ENCODE results near the gene ZNF688. TPM values are rescaled to one million over a fixed set of nuclear protein-coding genes. Genes with fewer than 3 reads are reported as not detected.

Gene ZNF688
- total and polyA plus RNA-seq, 2 experiments from 2014 or later: 10.4 to 14.7 TPM

DNA sequence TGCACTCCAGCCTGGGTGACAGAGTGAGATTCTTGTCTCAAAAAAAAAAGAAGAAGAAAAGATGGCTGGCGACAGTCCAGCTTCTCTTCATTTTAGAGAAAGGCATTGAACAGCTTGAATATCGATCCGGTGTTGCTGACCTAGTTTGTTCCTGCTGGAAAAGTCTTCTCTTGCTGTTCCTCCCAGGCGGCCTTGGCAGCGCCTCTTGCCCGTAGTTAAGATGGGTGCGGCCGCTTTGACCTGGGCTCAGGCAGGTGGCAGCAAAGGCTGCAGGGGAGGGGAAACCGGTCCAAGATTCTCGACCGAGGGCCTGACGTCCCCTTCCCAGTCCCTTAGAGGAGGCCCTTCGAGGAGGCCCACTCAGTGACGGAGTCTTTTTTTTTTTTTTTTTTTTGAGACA is 9.5 kb downstream of the ZNF688 start:
- H3K27me3 ChIP-seq (replicated peaks; ENCODE audit: insufficient read depth): no peaks in the 10 kb centered on the region
- no peaks in the 10 kb centered on the region for H3K4me1 ChIP-seq (ENCODE audit: insufficient read depth)
- no peak overlapping the region for H3K4me3 ChIP-seq
- no peaks in the 10 kb centered on the region for H3K9me3 ChIP-seq (ENCODE audit: low read depth)
- peaks cover 10% of the 10 kb centered on the region for H3K79me2 ChIP-seq (ENCODE audit: insufficient read depth)
- no peaks in the 10 kb centered on the region for H3K9me2 ChIP-seq (ENCODE audit: insufficient read depth)
- H3K9ac ChIP-seq: no peak overlapping the region
- no peaks in the 10 kb centered on the region for H3K36me3 ChIP-seq (ENCODE audit: low read depth)
- no peak for TF ChIP-seq EZH2 (IDR thresholded peaks at IDR 0.05; ENCODE audit: insufficient read depth, poor library complexity, severe bottlenecking)
- TF ChIP-seq EZH2phosphoT487 (IDR thresholded peaks at IDR 0.05; ENCODE audit: insufficient read depth, low read depth): no peak
- no peaks in the 10 kb centered on the region for H4K20me1 ChIP-seq (ENCODE audit: insufficient read depth)
- H2AFZ ChIP-seq: no peak overlapping the region
- no peak for DNase-seq
- WGBS, 2 experiments (ENCODE audit: low coverage in 1 of 2, low lambda C conversion rate in 2 of 2, missing lambda C conversion rate in 2 of 2): 88 to 93% methylated on average over 14 of the region's 14 CpGs
- no peak overlapping the region for H3K27ac ChIP-seq
- in situ Hi-C loops (cut with MboI): no loop called here
- no peak overlapping the region for H3K4me2 ChIP-seq (ENCODE audit: unreplicated experiment)
- H3F3A ChIP-seq (ENCODE audit: insufficient read depth): no peaks in the 10 kb centered on the region

DNA sequence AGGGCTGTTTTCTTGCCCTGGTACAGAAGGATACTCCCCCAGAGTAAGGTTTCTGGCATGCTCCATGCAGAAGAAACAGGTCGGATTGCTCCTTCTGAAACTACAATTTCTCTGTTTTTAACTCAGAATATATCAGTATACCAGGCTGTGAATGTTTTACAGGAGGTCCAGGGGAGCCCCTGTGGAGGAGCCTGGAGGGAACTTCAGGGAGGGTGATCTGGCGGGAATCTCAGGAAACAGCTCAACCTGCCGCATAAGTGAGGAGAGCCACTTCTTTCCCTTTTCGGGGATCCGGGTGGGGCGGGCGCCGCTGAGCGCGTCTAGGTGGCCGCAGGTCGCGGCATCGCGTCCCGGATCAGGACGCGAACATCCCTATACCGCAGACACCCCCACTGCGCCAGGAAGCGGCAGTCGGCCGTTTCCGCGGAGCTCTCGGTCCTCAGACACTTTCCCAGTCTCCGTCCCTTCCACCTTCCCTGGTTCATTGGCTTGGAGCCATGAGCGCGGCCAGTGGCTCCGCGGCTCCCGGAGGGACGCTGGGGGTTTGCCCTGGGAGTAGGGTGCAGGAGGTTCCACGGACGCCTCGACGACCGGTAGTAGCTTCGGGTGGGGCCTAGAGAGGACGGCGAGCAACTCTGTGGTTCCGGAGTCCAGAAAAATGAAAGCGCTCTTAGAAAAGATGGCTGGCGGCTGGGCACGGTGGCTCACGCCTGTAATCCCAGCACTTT is 10.3 kb downstream of the ZNF688 start:
- 31 to 35% methylated on average over 38 to 46 of the region's 46 CpGs for WGBS, 2 experiments (ENCODE audit: low coverage in 1 of 2, low lambda C conversion rate in 2 of 2, missing lambda C conversion rate in 2 of 2)
- DNase-seq: no peak
- H3K79me2 ChIP-seq (ENCODE audit: insufficient read depth): peaks cover 18% of the 10 kb centered on the region
- peak overlapping the region; percentile 77 for H2AFZ ChIP-seq
- TF ChIP-seq EZH2phosphoT487 (IDR thresholded peaks at IDR 0.05; ENCODE audit: insufficient read depth, low read depth) (no peak), EZH2 (IDR thresholded peaks at IDR 0.05; ENCODE audit: insufficient read depth, poor library complexity, severe bottlenecking) (no peak)
- no peaks in the 10 kb centered on the region for H3F3A ChIP-seq (ENCODE audit: insufficient read depth)
- no peaks in the 10 kb centered on the region for H3K27me3 ChIP-seq (replicated peaks; ENCODE audit: insufficient read depth)
- H3K9me2 ChIP-seq (ENCODE audit: insufficient read depth): no peaks in the 10 kb centered on the region
- peak overlapping the region; percentile 52 for H3K4me2 ChIP-seq (ENCODE audit: unreplicated experiment)
- H3K9me3 ChIP-seq (ENCODE audit: low read depth): no peaks in the 10 kb centered on the region
- H3K4me1 ChIP-seq (ENCODE audit: insufficient read depth): no peaks in the 10 kb centered on the region
- peak overlapping the region; percentile 53; the same call in 1 of the 2 replicates for H3K4me3 ChIP-seq
- in situ Hi-C loops (cut with MboI): no loop called here
- H3K27ac ChIP-seq: no peak overlapping the region
- H4K20me1 ChIP-seq (ENCODE audit: insufficient read depth): no peaks in the 10 kb centered on the region
- no peaks in the 10 kb centered on the region for H3K36me3 ChIP-seq (ENCODE audit: low read depth)
- no peak overlapping the region for H3K9ac ChIP-seq

DNA sequence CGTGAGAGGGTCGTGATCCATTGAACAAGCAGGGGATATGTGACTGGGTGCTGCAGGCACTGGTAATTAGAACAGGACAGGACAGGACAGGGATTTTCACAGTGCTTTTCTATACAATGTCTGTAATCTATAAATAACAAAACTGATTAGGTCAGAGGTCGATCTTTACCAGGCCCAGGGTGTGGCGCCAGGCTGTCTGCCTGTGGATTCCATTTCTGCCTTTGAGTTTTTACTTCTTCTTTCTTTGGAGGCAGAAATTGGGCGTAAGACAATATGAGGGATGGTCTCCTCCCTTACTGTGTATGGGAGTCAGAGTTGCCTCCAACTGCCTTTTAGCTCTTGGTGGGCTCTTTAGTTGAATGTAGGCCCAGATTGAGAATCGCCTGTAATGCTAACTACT is 11.8 kb downstream of the ZNF688 start:
- no peaks in the 10 kb centered on the region for H3K36me3 ChIP-seq (ENCODE audit: low read depth)
- no peak overlapping the region for H3K9ac ChIP-seq
- H3K27me3 ChIP-seq (replicated peaks; ENCODE audit: insufficient read depth): no peaks in the 10 kb centered on the region
- in situ Hi-C loops (cut with MboI): no loop called here
- H4K20me1 ChIP-seq (ENCODE audit: insufficient read depth): no peaks in the 10 kb centered on the region
- no peak for TF ChIP-seq EZH2 (IDR thresholded peaks at IDR 0.05; ENCODE audit: insufficient read depth, poor library complexity, severe bottlenecking)
- no peak for TF ChIP-seq EZH2phosphoT487 (IDR thresholded peaks at IDR 0.05; ENCODE audit: insufficient read depth, low read depth)
- no peak overlapping the region for H3K4me2 ChIP-seq (ENCODE audit: unreplicated experiment)
- H3K4me1 ChIP-seq (ENCODE audit: insufficient read depth): no peaks in the 10 kb centered on the region
- no peak for DNase-seq
- 98 to 99% methylated on average over 6 of the region's 6 CpGs for WGBS, 2 experiments (ENCODE audit: low coverage in 1 of 2, low lambda C conversion rate in 2 of 2, missing lambda C conversion rate in 2 of 2)
- no peaks in the 10 kb centered on the region for H3F3A ChIP-seq (ENCODE audit: insufficient read depth)
- H3K9me2 ChIP-seq (ENCODE audit: insufficient read depth): no peaks in the 10 kb centered on the region
- no peak overlapping the region for H3K27ac ChIP-seq
- H3K79me2 ChIP-seq (ENCODE audit: insufficient read depth): peaks cover 26% of the 10 kb centered on the region
- H3K9me3 ChIP-seq (ENCODE audit: low read depth): no peaks in the 10 kb centered on the region
- no peak overlapping the region for H2AFZ ChIP-seq
- no peak overlapping the region for H3K4me3 ChIP-seq

DNA sequence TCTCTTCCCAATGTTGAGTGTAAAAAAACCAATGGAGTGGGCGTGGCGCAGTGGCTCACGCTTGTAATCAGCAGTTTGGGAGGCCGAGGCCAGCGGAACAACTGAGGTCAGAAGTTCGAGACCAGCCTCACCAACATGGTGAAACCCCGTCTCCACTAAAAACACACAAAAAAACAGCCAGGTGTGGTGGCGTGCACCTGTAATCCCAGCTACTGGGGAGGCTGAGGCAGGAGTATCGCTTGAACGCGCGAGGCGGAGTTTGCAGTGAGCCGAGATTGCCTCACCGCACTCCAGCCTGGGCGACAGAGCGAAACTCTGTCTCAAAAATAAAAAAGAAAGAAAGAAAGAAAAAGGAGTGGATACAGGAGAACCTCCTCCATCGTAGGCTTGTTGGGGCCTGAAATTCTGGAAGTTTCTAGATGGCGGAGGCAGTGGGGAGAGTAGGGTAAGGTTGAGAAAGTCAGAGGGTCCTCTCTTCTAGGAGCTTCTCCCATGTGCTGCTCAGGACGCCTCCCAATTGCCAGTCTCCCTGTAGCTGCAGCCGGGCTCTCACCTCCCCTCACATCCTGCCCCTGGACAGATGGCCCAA is 12.6 kb downstream of the ZNF688 start:
- H3K36me3 ChIP-seq (ENCODE audit: low read depth): no peaks in the 10 kb centered on the region
- WGBS, 2 experiments (ENCODE audit: low coverage in 1 of 2, low lambda C conversion rate in 2 of 2, missing lambda C conversion rate in 2 of 2): 79 to 80% methylated on average over 21 of the region's 21 CpGs
- peaks cover 35% of the 10 kb centered on the region for H3K79me2 ChIP-seq (ENCODE audit: insufficient read depth)
- H3K9ac ChIP-seq: peak overlapping the region; percentile 55
- no peak for DNase-seq
- H3K4me2 ChIP-seq (ENCODE audit: unreplicated experiment): no peak overlapping the region
- TF ChIP-seq EZH2phosphoT487 (IDR thresholded peaks at IDR 0.05; ENCODE audit: insufficient read depth, low read depth) (no peak), EZH2 (IDR thresholded peaks at IDR 0.05; ENCODE audit: insufficient read depth, poor library complexity, severe bottlenecking) (no peak)
- no peaks in the 10 kb centered on the region for H3K27me3 ChIP-seq (replicated peaks; ENCODE audit: insufficient read depth)
- peak overlapping the region; percentile 93 for H3K4me3 ChIP-seq
- no peaks in the 10 kb centered on the region for H3F3A ChIP-seq (ENCODE audit: insufficient read depth)
- no peaks in the 10 kb centered on the region for H3K9me2 ChIP-seq (ENCODE audit: insufficient read depth)
- H3K9me3 ChIP-seq (ENCODE audit: low read depth): no peaks in the 10 kb centered on the region
- H3K4me1 ChIP-seq (ENCODE audit: insufficient read depth): no peaks in the 10 kb centered on the region
- H3K27ac ChIP-seq: peak overlapping the region; percentile 86
- H4K20me1 ChIP-seq (ENCODE audit: insufficient read depth): no peaks in the 10 kb centered on the region
- in situ Hi-C loops (cut with MboI): no loop called here
- H2AFZ ChIP-seq: peak overlapping the region; percentile 93
